GM12878 (cell line): ENCODE measurements around the gene ALCAM. TPM values are rescaled to one million over a fixed set of nuclear protein-coding genes. Genes with fewer than 3 reads are reported as not detected.

ENCODE experiments used
- ATAC-seq: fragments of 200-7000 bp; cut with Tn5 transposase; 3 replicates; pipeline ENCODE4 v1.9.1; 2020; ENCODE audit warnings: mild to moderate bottlenecking, moderate library complexity
- BruUV-seq: library from RNA; stranded (reverse); fragments of 400-500 nt; replicated peaks from 2 replicates; lab custom pipeline; 2021; lab: Mats Ljungman, UMichigan
- CTCF ChIA-PET: fragments of 300-600 bp; sonication (Branson Sonifier 250); formaldehyde crosslinking; extraction: SDS; loops from one replicate; lab custom pipeline; 2021; ENCODE audit warnings: inconsistent platforms; lab: Yijun Ruan, JAX
- POLR2A ChIA-PET: fragments of 350-600 bp; formaldehyde crosslinking; extraction: SDS; loops from one replicate; lab custom pipeline; 2021; ENCODE audit warnings: inconsistent platforms; lab: Charles Lee
- RAD21 ChIA-PET: fragments of 300-600 bp; sonication (Branson Sonifier 250); formaldehyde crosslinking; loops from one replicate; lab custom pipeline; 2023; ENCODE audit warnings: antibody characterized with exemption; ENCODE audit not compliant: unreplicated experiment; lab: Charles Lee
- SMC1A ChIA-PET: fragments of 300-600 bp; sonication (Branson Sonifier 250); formaldehyde crosslinking; loops from one replicate; lab custom pipeline; 2023; ENCODE audit not compliant: unreplicated experiment, uncharacterized antibody; lab: Charles Lee
- DNase-seq: peaks from one replicate; pipeline ENCODE4 v3.0.0-alpha.2; 2011; ENCODE audit warnings: low read depth, low spot score
- FAIRE-seq: peaks from 3 replicates; lab custom pipeline; 2011; peaks lifted over from hg19 to GRCh38; lab: Jason Lieb, UNC
- H2AFZ ChIP-seq: 2 replicates; pipeline ENCODE4 v1.6.0; 2011; ENCODE audit warnings: low read depth, low read length, control low read depth; ENCODE audit not compliant: control insufficient read depth
- H3K27ac ChIP-seq: 2 replicates; pipeline ENCODE4 v1.5.1; 2011; ENCODE audit warnings: control low read depth; ENCODE audit not compliant: control insufficient read depth, insufficient read depth
- H3K27me3 ChIP-seq, 2 experiments: replicated peaks in 1 of 2; 2 replicates each; pipeline versions ENCODE4 v1.6.0 to v1.6.1; 2011; ENCODE audit warnings: low read length in 1 of 2; ENCODE audit not compliant: control insufficient read depth in 2 of 2, insufficient read depth in 2 of 2
- H3K36me3 ChIP-seq, 2 experiments: 2 replicates each; pipeline ENCODE4 v1.5.1; 2011; ENCODE audit warnings: low read length in 1 of 2; ENCODE audit not compliant: control insufficient read depth in 2 of 2, insufficient read depth in 2 of 2
- H3K4me1 ChIP-seq: 2 replicates; pipeline ENCODE4 v1.6.1; 2011; ENCODE audit warnings: mild to moderate bottlenecking, low read length, moderate library complexity, mixed read lengths; ENCODE audit not compliant: control insufficient read depth, insufficient read depth
- H3K4me2 ChIP-seq: 2 replicates; pipeline ENCODE4 v1.6.0; 2011; ENCODE audit warnings: control low read depth; ENCODE audit not compliant: control insufficient read depth, insufficient read depth
- H3K4me3 ChIP-seq: fragments of 200-600 bp; sonication (generic); 2 replicates; pipeline ENCODE4 v1.5.1; 2016
- H3K79me2 ChIP-seq: 2 replicates; pipeline ENCODE4 v1.6.0; 2011; ENCODE audit warnings: low read length; ENCODE audit not compliant: control insufficient read depth, insufficient read depth
- H3K9ac ChIP-seq: 2 replicates; pipeline ENCODE4 v1.8.0; 2011; ENCODE audit warnings: low read length, control low read depth, mixed read lengths; ENCODE audit not compliant: control insufficient read depth, insufficient read depth
- H3K9me3 ChIP-seq: replicated peaks from 3 replicates; pipeline ENCODE4 v1.5.1; 2011; ENCODE audit warnings: mild to moderate bottlenecking, low read length; ENCODE audit not compliant: control insufficient read depth, insufficient read depth
- H4K20me1 ChIP-seq: 2 replicates; pipeline ENCODE4 v1.6.0; 2011; ENCODE audit not compliant: control insufficient read depth, insufficient read depth
- CHD4 ChIP-seq: fragments of 200-600 bp; sonication (generic); IDR thresholded peaks from 2 replicates; pipeline ENCODE4 v1.6.1; 2016; ENCODE audit warnings: mild to moderate bottlenecking
- KLF5 ChIP-seq: fragments of 450-650 bp; IDR thresholded peaks from 2 replicates; pipeline ENCODE4 v1.6.1; 2014; ENCODE audit warnings: mild to moderate bottlenecking; ENCODE audit not compliant: partially characterized antibody
- NFXL1 ChIP-seq: fragments of 450-650 bp; IDR thresholded peaks from 2 replicates; pipeline ENCODE4 v1.6.1; 2017; ENCODE audit warnings: antibody characterized with exemption, mild to moderate bottlenecking, borderline replicate concordance
- POLR2A ChIP-seq: IDR thresholded peaks from 2 replicates; pipeline ENCODE4 v1.6.1; 2011; ENCODE audit warnings: low read depth, mild to moderate bottlenecking, low read length
- POLR2AphosphoS5 ChIP-seq: IDR thresholded peaks from 2 replicates; pipeline ENCODE4 v1.6.1; 2011; ENCODE audit warnings: mild to moderate bottlenecking, low read length, inconsistent platforms
- SREBF1 ChIP-seq: IDR thresholded peaks from 2 replicates; pipeline ENCODE4 v1.6.1; 2012; ENCODE audit warnings: mild to moderate bottlenecking, low read length
- YY1 ChIP-seq: IDR thresholded peaks from 2 replicates; pipeline ENCODE4 v1.6.1; 2011; ENCODE audit warnings: low read depth, mild to moderate bottlenecking, low read length
- ZNF274 ChIP-seq: IDR thresholded peaks from one replicate; pipeline ENCODE4 v1.8.0; 2011; ENCODE audit not compliant: insufficient read length, insufficient read depth
- WGBS: methylation state at CpG from one replicate; pipeline ENCODE4 v1.1.6; 2016; ENCODE audit warnings: low lambda C conversion rate; ENCODE audit not compliant: insufficient replicate concordance, insufficient coverage; ENCODE audit errors: missing lambda C conversion rate; 5-methylcytosine and 5-hydroxymethylcytosine counted together
- in situ Hi-C: fragments of 300-500 bp; cut with MboI; formaldehyde crosslinking; loops from 9 replicates; pipeline ENCODE4 v1.14.3; 2018; ENCODE audit warnings: mixed read lengths
- intact Hi-C: fragments of 100-400 bp; cut with micrococcal nuclease; formaldehyde crosslinking; loops from one replicate; pipeline ENCODE4 v1.14.2; 2022; ENCODE audit not compliant: unreplicated experiment
- polyA plus RNA-seq, 11 experiments: library from polyadenylated mRNA; depleted of rRNA in 4 of 11; unstranded in 6 of 11; stranded (reverse) in 5 of 11; fragments of >200 nt; fragmentation: Nextera tagmentation in 4 of 11; fragmentation: Illumina TruSeq in 1 of 11; extraction: Ambion mirVana in 4 of 11; extraction: Trizol in 1 of 11; gene quantifications; 1 replicate in 1 of 11; 2 replicates in 10 of 11; pipeline versions ENCODE4 v1.2.1 to v1.2.3, GENCODE V29; 2011 to 2016; ENCODE audit warnings: inconsistent platforms in 2 of 11, missing spikeins in 2 of 11, low read depth in 1 of 11
- total RNA-seq, 4 experiments: library from RNA; depleted of rRNA in 3 of 4; stranded (reverse); fragments of >200 nt in 3 of 4; fragmentation: Illumina TruSeq in 1 of 4; extraction: Trizol in 1 of 4; gene quantifications; 2 replicates each; pipeline versions ENCODE4 v1.2.1 to v1.2.3, GENCODE V29; 2013 to 2021
- TF ChIP-seq, protein P1 (sequence below): IDR thresholded peaks from 2 replicates; pipeline ENCODE4 v1.6.1; 2011; ENCODE audit warnings: borderline replicate concordance, low read depth, mild to moderate bottlenecking, moderate library complexity, mixed read lengths, low read length; ENCODE audit not compliant: insufficient read depth; ENCODE audit errors: extremely low read length
- TF ChIP-seq, protein P2 (sequence below): fragments of 450-650 bp; IDR thresholded peaks from 2 replicates; pipeline ENCODE4 v1.6.1; 2016; ENCODE audit warnings: mild to moderate bottlenecking, moderate library complexity, borderline replicate concordance
- TF ChIP-seq, protein P3 (sequence below): fragments of 450-650 bp; IDR thresholded peaks from 2 replicates; pipeline ENCODE4 v1.6.1; 2014; ENCODE audit warnings: mild to moderate bottlenecking

Gene ALCAM
- total and polyA plus RNA-seq, 10 of the 15 experiments (the other 5 are each of a cell fraction or from before 2014, with no cell fraction given) = 12.2 to 54.2 (median 32.6) TPM

DNA sequence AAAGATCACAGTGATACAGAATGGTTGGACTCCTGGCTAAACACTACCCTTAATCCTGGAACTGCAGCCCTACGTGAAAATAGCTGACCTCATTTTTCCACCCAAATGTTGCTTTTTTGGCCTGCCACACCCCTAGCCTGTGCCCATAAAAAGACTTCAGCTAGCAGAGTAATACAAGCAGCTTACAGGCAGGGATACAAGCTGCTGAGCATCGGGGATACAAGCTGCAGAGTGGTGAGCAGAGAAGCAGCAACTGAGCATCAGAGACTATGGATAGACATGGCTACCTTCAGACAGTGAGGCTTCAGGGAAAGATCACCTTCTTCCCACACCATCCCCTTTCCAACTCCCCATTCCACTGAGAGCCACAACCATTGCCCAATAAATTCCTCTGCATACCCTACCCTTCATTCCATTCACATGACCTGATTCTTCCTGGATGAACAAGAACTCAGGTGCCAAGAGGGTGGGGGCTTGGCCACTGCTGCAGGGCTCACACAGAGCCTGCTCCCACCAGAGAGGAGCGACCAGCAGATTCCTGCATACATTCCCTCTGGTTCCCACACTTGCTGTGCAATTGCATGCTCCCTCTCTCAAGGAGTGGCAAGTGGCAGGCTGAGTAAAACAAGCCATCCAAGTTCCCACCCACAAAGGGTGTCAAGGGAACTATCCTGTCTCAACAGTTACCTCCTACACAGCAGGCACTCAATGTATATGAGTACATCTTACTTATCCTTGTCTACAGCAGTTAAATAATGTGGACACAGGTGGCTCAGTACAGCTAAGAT, 217.5 kb downstream of the ALCAM start:
- ATAC-seq = no peak; the same call in 2 of the 3 replicates
- Histone ChIP-seq H3K4me1 (no peaks in the 10 kb centered on the region), H3K27me3 (no peaks in the 10 kb centered on the region), H3K9ac (no peak overlapping the region), H3K9me3 (no peaks in the 10 kb centered on the region), H3K36me3 (no peaks in the 10 kb centered on the region), H3K4me3 (no peak overlapping the region), H3K79me2 (no peaks in the 10 kb centered on the region), H3K4me2 (no peak overlapping the region), H4K20me1 (no peaks in the 10 kb centered on the region), H3K27ac (no peak overlapping the region), H2AFZ (no peak overlapping the region; the same call in 1 of the 2 replicates)
- FAIRE-seq = no peak
- POLR2A ChIA-PET = no interaction called here
- SMC1A ChIA-PET = interaction anchor here (1.1 to 1.4 kb wide), 2 partner anchors 9 to 10 kb away, joined by 3 to 5 read pairs; no protein-coding TSS in a partner anchor
- no peak for TF ChIP-seq ZNF274
- RAD21 ChIA-PET = no interaction called here
- no peak for DNase-seq
- CTCF ChIA-PET = no interaction called here
- no TSS peak for BruUV-seq
- intact Hi-C loops (no loop called here), in situ Hi-C loops (no loop called here)
- 25% methylated on average over 3 of the region's 3 CpGs for WGBS

DNA sequence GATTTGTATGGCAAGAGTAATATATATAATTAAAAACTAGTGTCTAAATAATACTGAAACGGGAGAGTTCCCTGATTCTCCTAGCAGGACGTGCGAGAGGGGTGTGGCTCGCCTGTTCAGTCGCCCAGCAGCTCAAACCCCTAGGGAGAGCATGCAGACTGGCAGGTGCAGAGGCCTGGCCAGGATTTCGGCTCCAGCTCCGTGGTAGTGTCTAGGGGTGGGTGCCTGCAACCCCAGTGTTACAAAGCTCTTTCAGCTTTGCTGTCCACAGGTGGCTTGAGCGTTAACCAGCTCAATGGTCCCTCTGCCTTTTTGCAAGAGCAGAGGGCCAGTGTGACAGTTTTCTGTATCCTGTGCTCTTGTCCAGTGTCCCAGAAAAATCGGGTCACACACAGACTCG, 226.6 kb downstream of the ALCAM start:
- H3K36me3 ChIP-seq = no peaks in the 10 kb centered on the region
- ChIA-PET CTCF (interaction anchor here (1.9 kb wide), 1 partner anchor 14 kb away, joined by 5 read pairs; no protein-coding TSS in a partner anchor), RAD21 (no interaction called here), SMC1A (interaction anchor here (1.1 kb wide), 1 partner anchor 9 kb away, joined by 5 read pairs; no protein-coding TSS in a partner anchor), POLR2A (no interaction called here)
- DNase-seq = no peak
- no peaks in the 10 kb centered on the region for H3K79me2 ChIP-seq
- no peak overlapping the region for H3K9ac ChIP-seq
- no peak overlapping the region for H3K27ac ChIP-seq
- no peaks in the 10 kb centered on the region for H3K9me3 ChIP-seq
- no peaks in the 10 kb centered on the region for H3K27me3 ChIP-seq
- in situ Hi-C loops = no loop called here
- no peak overlapping the region for H3K4me3 ChIP-seq
- H3K4me2 ChIP-seq = no peak overlapping the region
- intact Hi-C loops = no loop called here
- ATAC-seq = no peak
- no peak for FAIRE-seq
- no TSS peak for BruUV-seq
- H4K20me1 ChIP-seq = no peaks in the 10 kb centered on the region
- no peak overlapping the region for H2AFZ ChIP-seq
- WGBS = 35% methylated on average over 10 of the region's 10 CpGs
- H3K4me1 ChIP-seq = no peaks in the 10 kb centered on the region
- TF ChIP-seq, protein P1, sequence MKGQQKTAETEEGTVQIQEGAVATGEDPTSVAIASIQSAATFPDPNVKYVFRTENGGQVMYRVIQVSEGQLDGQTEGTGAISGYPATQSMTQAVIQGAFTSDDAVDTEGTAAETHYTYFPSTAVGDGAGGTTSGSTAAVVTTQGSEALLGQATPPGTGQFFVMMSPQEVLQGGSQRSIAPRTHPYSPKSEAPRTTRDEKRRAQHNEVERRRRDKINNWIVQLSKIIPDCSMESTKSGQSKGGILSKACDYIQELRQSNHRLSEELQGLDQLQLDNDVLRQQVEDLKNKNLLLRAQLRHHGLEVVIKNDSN = no peak
- TF ChIP-seq KLF5 = no peak
- no peak for TF ChIP-seq NFXL1
- no peak for TF ChIP-seq YY1
- no peak for TF ChIP-seq POLR2A
- no peak for TF ChIP-seq POLR2AphosphoS5
- TF ChIP-seq, protein P2, sequence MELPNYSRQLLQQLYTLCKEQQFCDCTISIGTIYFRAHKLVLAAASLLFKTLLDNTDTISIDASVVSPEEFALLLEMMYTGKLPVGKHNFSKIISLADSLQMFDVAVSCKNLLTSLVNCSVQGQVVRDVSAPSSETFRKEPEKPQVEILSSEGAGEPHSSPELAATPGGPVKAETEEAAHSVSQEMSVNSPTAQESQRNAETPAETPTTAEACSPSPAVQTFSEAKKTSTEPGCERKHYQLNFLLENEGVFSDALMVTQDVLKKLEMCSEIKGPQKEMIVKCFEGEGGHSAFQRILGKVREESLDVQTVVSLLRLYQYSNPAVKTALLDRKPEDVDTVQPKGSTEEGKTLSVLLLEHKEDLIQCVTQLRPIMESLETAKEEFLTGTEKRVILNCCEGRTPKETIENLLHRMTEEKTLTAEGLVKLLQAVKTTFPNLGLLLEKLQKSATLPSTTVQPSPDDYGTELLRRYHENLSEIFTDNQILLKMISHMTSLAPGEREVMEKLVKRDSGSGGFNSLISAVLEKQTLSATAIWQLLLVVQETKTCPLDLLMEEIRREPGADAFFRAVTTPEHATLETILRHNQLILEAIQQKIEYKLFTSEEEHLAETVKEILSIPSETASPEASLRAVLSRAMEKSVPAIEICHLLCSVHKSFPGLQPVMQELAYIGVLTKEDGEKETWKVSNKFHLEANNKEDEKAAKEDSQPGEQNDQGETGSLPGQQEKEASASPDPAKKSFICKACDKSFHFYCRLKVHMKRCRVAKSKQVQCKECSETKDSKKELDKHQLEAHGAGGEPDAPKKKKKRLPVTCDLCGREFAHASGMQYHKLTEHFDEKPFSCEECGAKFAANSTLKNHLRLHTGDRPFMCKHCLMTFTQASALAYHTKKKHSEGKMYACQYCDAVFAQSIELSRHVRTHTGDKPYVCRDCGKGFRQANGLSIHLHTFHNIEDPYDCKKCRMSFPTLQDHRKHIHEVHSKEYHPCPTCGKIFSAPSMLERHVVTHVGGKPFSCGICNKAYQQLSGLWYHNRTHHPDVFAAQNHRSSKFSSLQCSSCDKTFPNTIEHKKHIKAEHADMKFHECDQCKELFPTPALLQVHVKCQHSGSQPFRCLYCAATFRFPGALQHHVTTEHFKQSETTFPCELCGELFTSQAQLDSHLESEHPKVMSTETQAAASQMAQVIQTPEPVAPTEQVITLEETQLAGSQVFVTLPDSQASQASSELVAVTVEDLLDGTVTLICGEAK = no peak
- TF ChIP-seq, protein P3, sequence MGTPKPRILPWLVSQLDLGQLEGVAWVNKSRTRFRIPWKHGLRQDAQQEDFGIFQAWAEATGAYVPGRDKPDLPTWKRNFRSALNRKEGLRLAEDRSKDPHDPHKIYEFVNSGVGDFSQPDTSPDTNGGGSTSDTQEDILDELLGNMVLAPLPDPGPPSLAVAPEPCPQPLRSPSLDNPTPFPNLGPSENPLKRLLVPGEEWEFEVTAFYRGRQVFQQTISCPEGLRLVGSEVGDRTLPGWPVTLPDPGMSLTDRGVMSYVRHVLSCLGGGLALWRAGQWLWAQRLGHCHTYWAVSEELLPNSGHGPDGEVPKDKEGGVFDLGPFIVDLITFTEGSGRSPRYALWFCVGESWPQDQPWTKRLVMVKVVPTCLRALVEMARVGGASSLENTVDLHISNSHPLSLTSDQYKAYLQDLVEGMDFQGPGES = no peak
- no peak for TF ChIP-seq CHD4
- TF ChIP-seq SREBF1 = no peak
